Nephron progenitor cell (in vitro differentiated cells): ENCODE data around the gene MAG.

ENCODE experiments used
- DNase-seq: peaks from one replicate; pipeline ENCODE4 v3.0.0; 2021
- H3K27ac Mint-ChIP-seq: 2 replicates; pipeline ENCODE4 v1.8.0; 2021; ENCODE audit warnings: mild to moderate bottlenecking, moderate library complexity, mixed read lengths
- H3K27me3 Mint-ChIP-seq: 2 replicates; pipeline ENCODE4 v1.8.0; 2021; ENCODE audit warnings: mild to moderate bottlenecking, low read depth, mixed read lengths; ENCODE audit not compliant: poor library complexity
- H3K36me3 Mint-ChIP-seq: 2 replicates; pipeline ENCODE4 v1.8.0; 2021; ENCODE audit warnings: low read depth, mixed read lengths
- H3K4me1 Mint-ChIP-seq: 2 replicates; pipeline ENCODE4 v1.8.0; 2021; ENCODE audit warnings: mixed read lengths
- H3K4me3 Mint-ChIP-seq: 2 replicates; pipeline ENCODE4 v1.8.0; 2021; ENCODE audit warnings: mild to moderate bottlenecking, moderate library complexity, mixed read lengths
- H3K9me3 Mint-ChIP-seq: 2 replicates; pipeline ENCODE4 v1.8.0; 2021; ENCODE audit warnings: mild to moderate bottlenecking, moderate library complexity, mixed read lengths
- TF ChIP-seq, protein P1 (sequence below): fragments of 200-600 bp; sonication (generic); IDR thresholded peaks from 2 replicates; pipeline ENCODE4 v1.5.0; 2021; ENCODE audit warnings: antibody characterized with exemption

Gene MAG

DNA sequence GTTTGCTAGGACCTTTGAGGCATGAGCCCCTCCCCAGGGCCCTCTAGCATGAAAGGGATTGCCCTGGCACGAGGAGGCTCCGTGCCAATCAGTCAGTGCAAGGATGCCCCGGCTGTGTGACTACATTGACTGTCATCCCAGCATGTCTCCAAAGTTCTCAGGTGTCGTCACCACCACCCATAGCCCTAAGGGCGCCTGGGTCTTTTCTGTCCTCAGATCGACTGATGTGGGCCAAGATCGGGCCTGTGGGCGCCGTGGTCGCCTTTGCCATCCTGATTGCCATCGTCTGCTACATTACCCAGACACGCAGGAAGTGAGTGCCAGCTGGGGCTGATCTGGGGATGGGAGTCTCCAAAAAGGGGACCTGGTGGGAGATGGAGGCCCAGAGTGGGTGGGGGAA lies 18.4 kb downstream of the MAG start:
- no peak for DNase-seq
- H3K27ac Mint-ChIP-seq: peak overlapping the region; percentile 99
- no peaks in the 10 kb centered on the region for H3K9me3 Mint-ChIP-seq
- H3K27me3 Mint-ChIP-seq: peaks cover 11% of the 10 kb centered on the region
- H3K4me1 Mint-ChIP-seq: peaks cover 92% of the 10 kb centered on the region
- no peak overlapping the region for H3K4me3 Mint-ChIP-seq
- no peaks in the 10 kb centered on the region for H3K36me3 Mint-ChIP-seq
- TF ChIP-seq, protein P1, sequence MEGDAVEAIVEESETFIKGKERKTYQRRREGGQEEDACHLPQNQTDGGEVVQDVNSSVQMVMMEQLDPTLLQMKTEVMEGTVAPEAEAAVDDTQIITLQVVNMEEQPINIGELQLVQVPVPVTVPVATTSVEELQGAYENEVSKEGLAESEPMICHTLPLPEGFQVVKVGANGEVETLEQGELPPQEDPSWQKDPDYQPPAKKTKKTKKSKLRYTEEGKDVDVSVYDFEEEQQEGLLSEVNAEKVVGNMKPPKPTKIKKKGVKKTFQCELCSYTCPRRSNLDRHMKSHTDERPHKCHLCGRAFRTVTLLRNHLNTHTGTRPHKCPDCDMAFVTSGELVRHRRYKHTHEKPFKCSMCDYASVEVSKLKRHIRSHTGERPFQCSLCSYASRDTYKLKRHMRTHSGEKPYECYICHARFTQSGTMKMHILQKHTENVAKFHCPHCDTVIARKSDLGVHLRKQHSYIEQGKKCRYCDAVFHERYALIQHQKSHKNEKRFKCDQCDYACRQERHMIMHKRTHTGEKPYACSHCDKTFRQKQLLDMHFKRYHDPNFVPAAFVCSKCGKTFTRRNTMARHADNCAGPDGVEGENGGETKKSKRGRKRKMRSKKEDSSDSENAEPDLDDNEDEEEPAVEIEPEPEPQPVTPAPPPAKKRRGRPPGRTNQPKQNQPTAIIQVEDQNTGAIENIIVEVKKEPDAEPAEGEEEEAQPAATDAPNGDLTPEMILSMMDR: no peak

DNA sequence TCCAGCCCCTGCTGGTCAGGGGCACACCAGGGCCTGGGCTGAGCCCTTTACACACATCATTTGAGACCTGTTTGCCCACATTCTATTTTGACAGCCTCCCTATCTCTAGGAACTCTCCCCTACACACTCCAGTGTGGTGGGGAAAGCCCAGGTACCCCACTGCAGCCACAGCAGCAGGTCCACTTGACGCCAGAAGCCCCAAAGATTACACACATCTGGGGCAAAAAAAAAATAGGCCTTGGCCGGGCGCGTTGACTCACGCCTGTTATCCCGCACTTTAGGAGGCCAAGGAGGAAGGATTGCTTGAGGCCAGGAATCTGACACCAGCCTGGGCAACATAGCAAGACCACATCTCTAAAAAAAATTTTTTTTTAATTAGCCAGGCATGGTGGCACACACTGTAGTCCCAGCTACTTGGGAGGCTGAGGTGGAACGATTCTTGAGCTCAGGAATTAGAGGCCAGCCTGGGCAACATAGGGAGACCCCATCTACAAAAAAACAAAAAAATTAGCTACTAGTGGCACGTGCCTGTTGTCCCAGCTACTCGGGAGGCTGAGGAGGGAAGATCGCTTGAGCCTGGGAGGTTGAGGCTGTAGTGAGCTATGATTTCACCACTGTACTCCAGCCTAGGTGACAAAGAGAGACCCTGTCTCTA lies 19.0 kb downstream of the MAG start:
- Mint-ChIP-seq H3K36me3 (no peaks in the 10 kb centered on the region), H3K27me3 (peaks cover 11% of the 10 kb centered on the region), H3K27ac (peak overlapping the region; percentile 22), H3K4me3 (no peak overlapping the region), H3K9me3 (no peaks in the 10 kb centered on the region), H3K4me1 (peaks cover 96% of the 10 kb centered on the region)
- no peak for DNase-seq
- TF ChIP-seq, protein P1: no peak

DNA sequence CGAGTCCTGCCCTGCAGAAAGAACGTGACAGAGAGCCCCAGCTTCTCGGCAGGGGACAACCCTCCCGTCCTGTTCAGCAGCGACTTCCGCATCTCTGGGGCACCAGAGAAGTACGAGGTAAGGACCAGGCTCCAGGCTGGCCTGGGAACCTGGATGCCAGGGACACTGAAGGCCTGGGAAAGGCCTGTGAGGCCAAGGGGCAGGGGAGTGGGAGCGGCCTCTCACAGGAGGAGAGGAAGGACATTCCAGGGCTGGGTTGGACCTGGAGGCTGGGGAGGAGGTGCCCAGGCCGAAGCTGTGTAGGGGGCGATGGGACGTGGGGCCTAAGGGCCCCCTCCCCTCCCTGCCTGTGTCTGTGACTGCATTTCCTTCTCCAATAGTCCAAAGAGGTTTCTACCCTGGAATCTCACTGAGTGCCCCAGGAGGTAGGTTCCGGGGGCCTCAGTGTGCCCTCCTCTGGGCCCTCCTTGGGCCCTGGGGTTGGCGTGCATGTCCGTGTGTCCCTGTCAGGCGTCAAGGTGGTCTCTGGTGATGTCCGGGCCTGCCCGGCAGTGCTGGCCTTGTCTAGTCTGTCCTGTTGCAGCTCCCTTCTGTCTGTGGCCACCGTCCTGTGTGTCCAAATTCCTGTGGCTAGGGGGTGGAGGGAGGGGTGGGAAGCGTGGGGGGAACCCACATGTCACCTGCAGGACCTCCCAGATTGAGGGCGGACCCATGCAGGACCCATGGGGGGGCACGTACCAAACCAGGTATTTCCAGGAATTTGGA lies 20.1 kb downstream of the MAG start:
- no peak for DNase-seq
- peaks cover 5% of the 10 kb centered on the region for H3K27me3 Mint-ChIP-seq
- peak overlapping the region; percentile 32 for H3K27ac Mint-ChIP-seq
- TF ChIP-seq, protein P1: no peak
- H3K9me3 Mint-ChIP-seq: no peaks in the 10 kb centered on the region
- H3K4me3 Mint-ChIP-seq: no peak overlapping the region
- no peaks in the 10 kb centered on the region for H3K36me3 Mint-ChIP-seq
- H3K4me1 Mint-ChIP-seq: peaks cover 96% of the 10 kb centered on the region

DNA sequence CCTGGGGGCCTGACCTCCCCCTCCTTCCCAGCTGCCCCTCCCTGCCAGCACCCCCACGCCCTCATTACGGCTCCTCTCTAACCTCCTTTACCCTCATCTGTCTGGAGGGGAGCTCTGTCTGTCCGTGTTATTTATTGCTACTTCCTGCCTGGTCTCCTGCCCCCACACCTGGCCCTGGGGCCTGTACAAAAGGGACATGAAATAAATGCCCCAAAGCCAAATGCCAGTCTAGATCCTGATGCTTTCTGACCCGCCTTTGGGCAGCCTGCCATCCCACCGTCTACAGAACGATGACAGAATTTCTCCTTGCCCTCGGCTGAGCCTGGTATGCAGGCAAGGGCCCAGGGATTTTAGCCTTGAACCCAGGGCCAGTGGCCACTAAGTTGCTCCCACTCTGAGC lies 21.6 kb downstream of the MAG start:
- Mint-ChIP-seq H3K4me3 (no peak overlapping the region), H3K27me3 (peaks cover 5% of the 10 kb centered on the region), H3K4me1 (peaks cover 95% of the 10 kb centered on the region), H3K9me3 (no peaks in the 10 kb centered on the region), H3K27ac (peak overlapping the region; percentile 63), H3K36me3 (no peaks in the 10 kb centered on the region)
- no peak for DNase-seq
- TF ChIP-seq, protein P1: no peak

DNA sequence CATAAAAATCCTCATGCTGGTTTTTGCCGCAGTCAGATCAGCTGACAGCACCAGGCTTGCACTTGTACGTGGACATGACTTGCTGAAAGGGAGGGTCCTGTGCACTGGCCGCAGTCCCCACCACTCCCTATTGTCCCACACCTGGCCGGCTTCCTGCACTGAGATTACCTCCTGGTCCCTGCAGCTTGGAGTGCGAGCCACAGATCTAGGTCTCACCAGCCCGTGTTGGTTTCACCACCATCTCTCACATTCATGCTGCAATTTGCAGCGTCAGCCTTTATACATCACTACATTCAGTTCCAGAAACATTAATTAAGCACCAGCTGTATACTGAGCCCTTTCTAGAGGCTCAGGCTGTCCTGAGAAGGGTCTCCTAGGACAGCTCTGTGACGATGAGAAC lies 22.1 kb downstream of the MAG start:
- H3K9me3 Mint-ChIP-seq: no peaks in the 10 kb centered on the region
- no peak overlapping the region for H3K27ac Mint-ChIP-seq
- peaks cover 5% of the 10 kb centered on the region for H3K27me3 Mint-ChIP-seq
- H3K36me3 Mint-ChIP-seq: no peaks in the 10 kb centered on the region
- no peak overlapping the region for H3K4me3 Mint-ChIP-seq
- TF ChIP-seq, protein P1: no peak
- H3K4me1 Mint-ChIP-seq: peaks cover 95% of the 10 kb centered on the region
- no peak for DNase-seq
